GM19099 (cell line): Measurements from ENCODE around the gene MKRN3.

Source experiments
- POLR2A ChIP-seq: IDR thresholded peaks from 3 replicates; pipeline ENCODE4 v1.6.1; 2011; ENCODE audit warnings: low read depth; ENCODE audit not compliant: insufficient read length; ENCODE audit errors: extremely low read depth

MKRN3 gene

GRCh38 chr15:23569151-23569925 is 3.9 kb downstream of the MKRN3 start:
- no peak for TF ChIP-seq POLR2A

GRCh38 chr15:23570486-23570885 is 5.0 kb downstream of the MKRN3 start:
- TF ChIP-seq POLR2A: no peak

- TF ChIP-seq POLR2A: no peak
Measured at GRCh38 chr15:23572844-23573243, 7.4 kb downstream of the MKRN3 start.

- no peak for TF ChIP-seq POLR2A
Measured at GRCh38 chr15:23574742-23575141, 9.3 kb downstream of the MKRN3 start.

GRCh38 chr15:23576061-23576460 is 10.6 kb downstream of the MKRN3 start:
- TF ChIP-seq POLR2A: no peak

GRCh38 chr15:23578521-23579150 is 13.2 kb downstream of the MKRN3 start:
- no peak for TF ChIP-seq POLR2A

GRCh38 chr15:23588268-23588667 is 22.8 kb downstream of the MKRN3 start:
- TF ChIP-seq POLR2A: no peak

- no peak for TF ChIP-seq POLR2A
Measured at GRCh38 chr15:23589012-23589411, 23.5 kb downstream of the MKRN3 start.

GRCh38 chr15:23594252-23594770 is 28.8 kb downstream of the MKRN3 start:
- no peak for TF ChIP-seq POLR2A

- no peak for TF ChIP-seq POLR2A
Measured at GRCh38 chr15:23595368-23595767, 29.9 kb downstream of the MKRN3 start.

- no peak for TF ChIP-seq POLR2A
Measured at GRCh38 chr15:23596736-23597135, 31.3 kb downstream of the MKRN3 start.

- TF ChIP-seq POLR2A: no peak
Measured at GRCh38 chr15:23599053-23599452, 33.6 kb downstream of the MKRN3 start.

GRCh38 chr15:23602124-23602523 is 36.6 kb downstream of the MKRN3 start:
- TF ChIP-seq POLR2A: no peak

- no peak for TF ChIP-seq POLR2A
Measured at GRCh38 chr15:23606226-23606625, 40.8 kb downstream of the MKRN3 start.

- TF ChIP-seq POLR2A: no peak
Measured at GRCh38 chr15:23616536-23616935, 51.1 kb downstream of the MKRN3 start.
